WTC11 (cell line): ENCODE results near the gene PRMT5. TPM values are rescaled to one million over a fixed set of nuclear protein-coding genes. Genes with fewer than 3 reads are reported as not detected.

Source experiments
- ATAC-seq: fragments of 200-7000 bp; cut with Tn5 transposase; 2 replicates; pipeline ENCODE4 v1.10.0; 2021; ENCODE audit warnings: mild to moderate bottlenecking, moderate library complexity
- CTCF ChIA-PET: fragments of 300-600 bp; sonication (Branson Sonifier 250); formaldehyde crosslinking; loops from one replicate; lab custom pipeline; 2021; ENCODE audit warnings: antibody characterized with exemption; lab: Charles Lee
- POLR2A ChIA-PET: fragments of 350-600 bp; sonication (Branson Sonifier 250); formaldehyde crosslinking; loops from one replicate; lab custom pipeline; 2021; ENCODE audit warnings: antibody characterized with exemption; lab: Charles Lee
- DNase-seq: peaks from one replicate; pipeline ENCODE4 v3.0.0; 2021; ENCODE audit warnings: low spot score
- H3K27ac Mint-ChIP-seq: 2 replicates; pipeline ENCODE4 v1.8.0; 2021; ENCODE audit warnings: mixed read lengths
- H3K27me3 Mint-ChIP-seq: 2 replicates; pipeline ENCODE4 v1.8.0; 2021; ENCODE audit warnings: low read depth, mild to moderate bottlenecking, moderate library complexity, mixed read lengths
- H3K36me3 Mint-ChIP-seq: 2 replicates; pipeline ENCODE4 v1.8.0; 2021; ENCODE audit warnings: mixed read lengths
- H3K4me1 Mint-ChIP-seq: 2 replicates; pipeline ENCODE4 v1.8.0; 2022; ENCODE audit warnings: mixed read lengths
- H3K4me3 Mint-ChIP-seq: 2 replicates; pipeline ENCODE4 v1.8.0; 2021; ENCODE audit warnings: mild to moderate bottlenecking, moderate library complexity, mixed read lengths
- H3K9me3 Mint-ChIP-seq: 2 replicates; pipeline ENCODE4 v1.8.0; 2021; ENCODE audit warnings: mixed read lengths
- AFF4 ChIP-seq: sonication (generic); formaldehyde crosslinking; IDR thresholded peaks from 2 replicates; pipeline ENCODE4 v1.8.1; 2023; ENCODE audit warnings: mild to moderate bottlenecking, missing genetic modification reagents, borderline replicate concordance
- ATF1 ChIP-seq: sonication (generic); formaldehyde crosslinking; IDR thresholded peaks from 2 replicates; pipeline ENCODE4 v1.8.1; 2023; ENCODE audit warnings: mild to moderate bottlenecking, moderate library complexity, missing genetic modification reagents
- ATF3 ChIP-seq: sonication (generic); formaldehyde crosslinking; conservative IDR thresholded peaks from 2 replicates; pipeline ENCODE4 v1.8.1; 2022; ENCODE audit warnings: mild to moderate bottlenecking, missing genetic modification reagents
- E2F5 ChIP-seq: sonication (generic); formaldehyde crosslinking; IDR thresholded peaks from 2 replicates; pipeline ENCODE4 v1.8.1; 2022; ENCODE audit warnings: mild to moderate bottlenecking, moderate library complexity, missing genetic modification reagents
- EMX1 ChIP-seq: fragments of 250-450 bp; sonication (Bioruptor Pico); IDR thresholded peaks from 2 replicates; pipeline ENCODE4 v1.8.0; 2021; ENCODE audit warnings: mild to moderate bottlenecking
- FOXK1 ChIP-seq: sonication (generic); formaldehyde crosslinking; IDR thresholded peaks from 2 replicates; pipeline ENCODE4 v1.8.0; 2022; ENCODE audit warnings: mild to moderate bottlenecking, moderate library complexity, missing genetic modification reagents
- FOXP4 ChIP-seq: sonication (generic); formaldehyde crosslinking; IDR thresholded peaks from 2 replicates; pipeline ENCODE4 v1.8.0; 2022; ENCODE audit warnings: mild to moderate bottlenecking, missing genetic modification reagents
- GABPB1 ChIP-seq: sonication (generic); formaldehyde crosslinking; IDR thresholded peaks from 2 replicates; pipeline ENCODE4 v1.8.1; 2023; ENCODE audit warnings: mild to moderate bottlenecking, missing genetic modification reagents
- JUN ChIP-seq: sonication (generic); formaldehyde crosslinking; IDR thresholded peaks from 2 replicates; pipeline ENCODE4 v1.8.0; 2023; ENCODE audit warnings: mild to moderate bottlenecking, missing genetic modification reagents
- MAX ChIP-seq: sonication (generic); formaldehyde crosslinking; IDR thresholded peaks from 2 replicates; pipeline ENCODE4 v1.8.0; 2022; ENCODE audit warnings: mild to moderate bottlenecking, missing genetic modification reagents
- NR1H2 ChIP-seq: sonication (generic); formaldehyde crosslinking; IDR thresholded peaks from 2 replicates; pipeline ENCODE4 v1.9.0; 2021; ENCODE audit warnings: mild to moderate bottlenecking, moderate library complexity, missing genetic modification reagents
- RELA ChIP-seq: sonication (generic); formaldehyde crosslinking; IDR thresholded peaks from 2 replicates; pipeline ENCODE4 v1.8.1; 2022; ENCODE audit warnings: missing genetic modification reagents, mild to moderate bottlenecking, borderline replicate concordance
- TEAD4 ChIP-seq: sonication (generic); formaldehyde crosslinking; IDR thresholded peaks from 2 replicates; pipeline ENCODE4 v1.8.0; 2022; ENCODE audit warnings: mild to moderate bottlenecking, missing genetic modification reagents
- TP53 ChIP-seq: sonication (generic); formaldehyde crosslinking; IDR thresholded peaks from 2 replicates; pipeline ENCODE4 v1.8.1; 2023; ENCODE audit warnings: mild to moderate bottlenecking, missing genetic modification reagents
- ZBTB43 ChIP-seq: sonication (generic); formaldehyde crosslinking; IDR thresholded peaks from 2 replicates; pipeline ENCODE4 v1.8.1; 2023; ENCODE audit warnings: mild to moderate bottlenecking, missing genetic modification reagents
- ZNF219 ChIP-seq: sonication (generic); formaldehyde crosslinking; IDR thresholded peaks from 2 replicates; pipeline ENCODE4 v1.8.0; 2023; ENCODE audit warnings: missing genetic modification reagents, mild to moderate bottlenecking, borderline replicate concordance
- ZNF317 ChIP-seq: sonication (generic); formaldehyde crosslinking; IDR thresholded peaks from 2 replicates; pipeline ENCODE4 v1.8.1; 2023; ENCODE audit warnings: low read depth, mild to moderate bottlenecking, moderate library complexity, missing genetic modification reagents, borderline replicate concordance
- ZNF396 ChIP-seq: fragments of 250-450 bp; sonication (Bioruptor Pico); IDR thresholded peaks from 2 replicates; pipeline ENCODE4 v1.8.0; 2021; ENCODE audit warnings: mild to moderate bottlenecking, moderate library complexity, borderline replicate concordance
- ZNF671 ChIP-seq: fragments of 250-450 bp; sonication (Bioruptor Pico); IDR thresholded peaks from 2 replicates; pipeline ENCODE4 v1.8.0; 2021; ENCODE audit warnings: mild to moderate bottlenecking
- total RNA-seq: library from RNA; stranded (reverse); gene quantifications from 3 replicates; pipeline ENCODE4 v1.2.3, GENCODE V29; 2021

Gene PRMT5
- total RNA-seq, 1 experiment from 2014 or later: 124 TPM

- TF ChIP-seq E2F5 (CRISPR knock-in tag) (0 out of 2 replicates have a peak, but pooled peaks have one; percentile 40), ZNF671 (CRISPR knock-in tag) (no peak), EMX1 (CRISPR knock-in tag) (no peak), FOXP4 (0 out of 2 replicates have a peak, but pooled peaks have one; percentile 13), TP53 (CRISPR knock-in tag) (peak; percentile 19; the same call in 1 of the 2 replicates)
- TF ChIP-seq, all 79 proteins: peak for 16
Observed at GRCh38 chr14:22929104-22929960, at the start of gene PRMT5 (continued).

GRCh38 chr14:22978487-22978837 lies 49.3 kb upstream of the PRMT5 start:
- no peaks in the 10 kb centered on the region for H3K9me3 Mint-ChIP-seq
- H3K27me3 Mint-ChIP-seq: no peaks in the 10 kb centered on the region; the same call in none of the 2 replicates
- no peak for TF ChIP-seq RELA (CRISPR knock-in tag)
- TF ChIP-seq NR1H2 (CRISPR knock-in tag): no peak
- no peak for TF ChIP-seq ZBTB43 (CRISPR knock-in tag)
- no peak for TF ChIP-seq FOXP4
- no peak for TF ChIP-seq MAX
- TF ChIP-seq ZNF317 (CRISPR knock-in tag): no peak
- no peak for TF ChIP-seq GABPB1 (CRISPR knock-in tag)
- no peak for TF ChIP-seq JUN
- no peak for TF ChIP-seq ZNF396 (CRISPR knock-in tag)
- peaks cover 46% of the 10 kb centered on the region for H3K4me1 Mint-ChIP-seq
- ATAC-seq (no peak), DNase-seq (no peak)
- peak overlapping the region; percentile 59; the same call in 1 of the 2 replicates for H3K4me3 Mint-ChIP-seq
- ChIA-PET CTCF (interaction anchor here (0.6 to 4.1 kb wide), 9 partner anchors 7 to 1130 kb away, joined by 3 to 78 read pairs (median 11); partner anchors contain the start of genes HAUS4 and PRMT5), POLR2A (interaction anchor here (0.9 to 3.3 kb wide), 7 partner anchors 8 to 92 kb away, joined by 3 to 19 read pairs (median 4); partner anchors contain the start of gene HAUS4)
- H3K27ac Mint-ChIP-seq: peak overlapping the region; percentile 99
- peaks cover 40% of the 10 kb centered on the region for H3K36me3 Mint-ChIP-seq

- Mint-ChIP-seq H3K27me3 (no peaks in the 10 kb centered on the region; the same call in none of the 2 replicates), H3K4me3 (peak overlapping the region; percentile 59), H3K4me1 (peaks cover 46% of the 10 kb centered on the region), H3K27ac (peak overlapping the region; percentile 99), H3K36me3 (peaks cover 44% of the 10 kb centered on the region), H3K9me3 (no peaks in the 10 kb centered on the region)
- DNase-seq: peak; percentile 87
- POLR2A ChIA-PET: interaction anchor here (0.6 to 3.3 kb wide), 13 partner anchors 8 to 329 kb away, joined by 3 to 19 read pairs (median 4); partner anchors contain the start of genes ACIN1, BCL2L2, C14orf119 and HAUS4
- CTCF ChIA-PET: interaction anchor here (0.5 to 4.1 kb wide), 20 partner anchors 8 to 1131 kb away, joined by 3 to 78 read pairs (median 5); partner anchors contain the start of genes HAUS4 and PRMT5
- ATAC-seq: peak; percentile 72
- TF ChIP-seq TEAD4 (CRISPR knock-in tag) (0 out of 2 replicates have a peak, but pooled peaks have one; percentile 63), ATF3 (0 out of 2 replicates have a peak, but pooled peaks have one; percentile 25), FOXK1 (no peak), AFF4 (CRISPR knock-in tag) (no peak), ZNF219 (CRISPR knock-in tag) (no peak), ATF1 (CRISPR knock-in tag) (no peak)
Observed at GRCh38 chr14:22977684-22978486, 48.7 kb upstream of the PRMT5 start.
